ENCODE results near the gene ACVR1.
A peak's percentile ranks its signal among the peaks of the same experiment; 100 is the strongest.

The ACVR1 gene

DNA sequence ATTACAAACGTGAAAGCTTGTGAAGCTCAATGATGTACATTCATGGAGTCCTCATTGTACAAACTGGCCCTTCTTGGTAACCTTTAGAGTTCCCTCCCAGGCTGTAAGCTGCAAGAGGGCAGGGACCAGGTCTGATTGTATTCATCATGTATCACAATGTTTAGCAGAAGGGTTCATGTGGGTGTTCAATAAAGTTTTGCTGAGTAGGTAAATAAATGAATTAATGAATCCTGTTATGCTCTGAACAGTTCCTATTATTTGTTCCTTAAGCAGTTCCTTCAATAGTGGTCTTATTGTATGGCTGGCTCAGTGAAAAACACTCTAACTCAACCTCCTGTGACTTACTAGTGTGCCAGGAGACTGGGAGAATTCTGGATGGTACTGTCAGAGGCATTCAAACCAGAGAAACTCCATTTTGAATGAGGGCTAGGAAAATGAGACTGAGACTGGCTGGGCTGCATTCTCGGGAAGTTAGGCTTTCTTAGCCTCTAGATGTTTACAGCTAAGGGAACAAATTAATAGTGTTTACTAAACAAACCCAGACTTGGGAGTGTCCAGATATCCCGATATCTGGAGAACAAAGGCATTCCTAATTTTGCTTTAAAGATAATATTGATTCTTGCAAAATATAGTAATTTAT is 1.8 kb upstream of the ACVR1 start:
- ATAC-seq (ENCODE audit: insufficient read depth, low read depth): no peak
- H3K4me2 ChIP-seq (ENCODE audit: insufficient read depth, low read length): peak overlapping the region; percentile 66; the same call in 1 of the 2 replicates

DNA sequence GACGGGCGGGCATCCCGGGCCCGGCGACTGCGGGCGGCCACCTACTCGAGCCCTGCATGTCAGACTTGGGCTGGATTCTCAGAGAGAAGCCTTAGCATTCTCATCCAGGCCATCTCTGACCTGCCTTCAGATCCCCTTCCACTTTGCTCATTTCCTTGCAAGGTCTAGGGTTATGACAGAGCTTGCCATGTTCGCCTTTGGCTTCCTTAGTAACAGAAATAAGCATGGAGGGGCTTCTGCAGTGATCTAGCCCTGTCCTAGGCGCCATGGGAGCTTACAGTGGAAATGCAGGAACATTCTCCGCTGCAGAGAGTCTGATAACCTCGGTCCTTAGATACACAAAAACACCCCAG is 632 bp upstream of the ACVR1 start:
- no peak for DNase-seq
- no peak for TF ChIP-seq CTCF (IDR thresholded peaks at IDR 0.05; ENCODE audit: borderline replicate concordance, extremely low read depth, low read length, poor library complexity, severe bottlenecking)
- TF ChIP-seq EZH2 (IDR thresholded peaks at IDR 0.05; ENCODE audit: borderline replicate concordance, low read depth, low read length, severe bottlenecking): no peak

More for the DNA sequence above, 1.8 kb upstream of the ACVR1 start:
- Histone ChIP-seq H3K4me3 (ENCODE audit: low read depth in 1 of 2, low read length in 2 of 2) (no peak overlapping the region), H4K20me1 (ENCODE audit: insufficient read depth, low read length) (no peaks in the 10 kb centered on the region), H3K27ac (ENCODE audit: low read length) (no peak overlapping the region), H3K27me3 (ENCODE audit: insufficient read depth, low read length, poor library complexity) (no peaks in the 10 kb centered on the region), H3K9ac (ENCODE audit: low read depth, low read length) (no peak overlapping the region), H3K36me3 (ENCODE audit: insufficient read depth, low read length) (no peaks in the 10 kb centered on the region), H3K79me2 (ENCODE audit: insufficient read depth, low read length) (no peaks in the 10 kb centered on the region), H2AFZ (ENCODE audit: low read depth, low read length) (no peak overlapping the region), H3K4me1 (ENCODE audit: insufficient read depth, low read length) (peaks cover 26% of the 10 kb centered on the region), H3K9me3 (ENCODE audit: insufficient read depth, low read length, severe bottlenecking) (no peaks in the 10 kb centered on the region)
- DNase-seq: no peak
- no peak for TF ChIP-seq CTCF (IDR thresholded peaks at IDR 0.05; ENCODE audit: borderline replicate concordance, extremely low read depth, low read length, poor library complexity, severe bottlenecking)
- TF ChIP-seq EZH2 (IDR thresholded peaks at IDR 0.05; ENCODE audit: borderline replicate concordance, low read depth, low read length, severe bottlenecking): no peak

DNA sequence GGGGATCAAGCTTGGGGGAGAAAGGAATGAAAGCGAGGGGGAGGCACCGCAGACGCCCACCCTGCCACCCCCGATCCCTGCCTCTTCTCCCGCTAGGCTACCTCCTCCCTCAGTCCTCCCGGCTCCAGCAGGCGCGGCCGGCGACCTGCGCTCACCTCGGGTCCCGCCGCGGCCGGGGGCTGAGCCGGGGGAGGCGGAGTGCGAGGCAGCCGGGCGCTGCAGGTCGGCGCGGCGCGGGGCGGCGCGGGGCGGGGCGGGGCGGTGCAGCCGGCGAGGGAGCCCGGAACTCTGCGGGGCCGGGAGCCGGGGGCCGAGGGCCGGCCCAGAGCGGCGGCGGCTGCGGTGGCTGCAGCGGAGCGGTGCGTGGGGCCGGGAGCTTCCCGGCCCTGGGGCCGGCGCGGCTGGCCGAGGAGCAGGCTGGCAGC is 477 bp downstream of the ACVR1 start:
- H3K79me2 ChIP-seq (ENCODE audit: insufficient read depth, low read length): no peaks in the 10 kb centered on the region
- H3K4me1 ChIP-seq (ENCODE audit: insufficient read depth, low read length): peaks cover 26% of the 10 kb centered on the region
- H3K27me3 ChIP-seq (ENCODE audit: insufficient read depth, low read length, poor library complexity): no peaks in the 10 kb centered on the region
- no peak for DNase-seq
- H3K4me3 ChIP-seq (ENCODE audit: low read depth in 1 of 2, low read length in 2 of 2): peak overlapping the region; percentile 28 to 65; a peak in 3 of 4 replicates
- peak overlapping the region; percentile 50; the same call in 1 of the 2 replicates for H3K9ac ChIP-seq (ENCODE audit: low read depth, low read length)
- H3K4me2 ChIP-seq (ENCODE audit: insufficient read depth, low read length): peak overlapping the region; percentile 70; the same call in 1 of the 2 replicates
- ATAC-seq (ENCODE audit: insufficient read depth, low read depth): peak; percentile 54
- peak overlapping the region; percentile 23; the same call in 1 of the 2 replicates for H3K27ac ChIP-seq (ENCODE audit: low read length)
- peak overlapping the region; percentile 64 for H2AFZ ChIP-seq (ENCODE audit: low read depth, low read length)
- no peaks in the 10 kb centered on the region for H3K36me3 ChIP-seq (ENCODE audit: insufficient read depth, low read length)
- H4K20me1 ChIP-seq (ENCODE audit: insufficient read depth, low read length): no peaks in the 10 kb centered on the region
- TF ChIP-seq EZH2 (IDR thresholded peaks at IDR 0.05; ENCODE audit: borderline replicate concordance, low read depth, low read length, severe bottlenecking): no peak
- no peak for TF ChIP-seq CTCF (IDR thresholded peaks at IDR 0.05; ENCODE audit: borderline replicate concordance, extremely low read depth, low read length, poor library complexity, severe bottlenecking)
- no peaks in the 10 kb centered on the region for H3K9me3 ChIP-seq (ENCODE audit: insufficient read depth, low read length, severe bottlenecking)

More for the DNA sequence above, 632 bp upstream of the ACVR1 start:
- Histone ChIP-seq H3K9me3 (ENCODE audit: insufficient read depth, low read length, severe bottlenecking) (no peaks in the 10 kb centered on the region), H3K4me1 (ENCODE audit: insufficient read depth, low read length) (peaks cover 26% of the 10 kb centered on the region), H3K4me3 (ENCODE audit: low read depth in 1 of 2, low read length in 2 of 2) (peak overlapping the region; percentile 8 to 65; a peak in 3 of 4 replicates), H3K79me2 (ENCODE audit: insufficient read depth, low read length) (no peaks in the 10 kb centered on the region), H4K20me1 (ENCODE audit: insufficient read depth, low read length) (no peaks in the 10 kb centered on the region), H3K36me3 (ENCODE audit: insufficient read depth, low read length) (no peaks in the 10 kb centered on the region), H3K27ac (ENCODE audit: low read length) (peak overlapping the region; percentile 55; the same call in 1 of the 2 replicates), H2AFZ (ENCODE audit: low read depth, low read length) (peak overlapping the region; percentile 41), H3K27me3 (ENCODE audit: insufficient read depth, low read length, poor library complexity) (no peaks in the 10 kb centered on the region), H3K9ac (ENCODE audit: low read depth, low read length) (peak overlapping the region; percentile 51), H3K4me2 (ENCODE audit: insufficient read depth, low read length) (peak overlapping the region; percentile 66)
- ATAC-seq (ENCODE audit: insufficient read depth, low read depth): 0 out of 3 replicates have a peak, but pooled peaks have one; percentile 2
